Neural crest cell (in vitro differentiated cells): ENCODE data around the gene SLC26A2. TPM values are rescaled to one million over a fixed set of nuclear protein-coding genes. Genes with fewer than 3 reads are reported as not detected.
A peak's percentile ranks its signal among the peaks of the same experiment; 100 is the strongest.

Experiments
- DNase-seq: peaks from one replicate; pipeline ENCODE4 v3.0.0; 2021; ENCODE audit warnings: low read depth, mixed read lengths, low spot score
- H3K27ac Mint-ChIP-seq: one replicate; pipeline ENCODE4 v1.8.0; 2021; ENCODE audit warnings: mild to moderate bottlenecking, mixed read lengths; ENCODE audit not compliant: unreplicated experiment
- H3K27me3 Mint-ChIP-seq: 2 replicates; pipeline ENCODE4 v1.8.0; 2021; ENCODE audit warnings: low read depth, mild to moderate bottlenecking, mixed read lengths
- H3K36me3 Mint-ChIP-seq: 2 replicates; pipeline ENCODE4 v1.8.0; 2021; ENCODE audit warnings: low read depth, mild to moderate bottlenecking, mixed read lengths
- H3K4me1 Mint-ChIP-seq: 2 replicates; pipeline ENCODE4 v1.8.0; 2021; ENCODE audit warnings: mixed read lengths
- H3K4me3 Mint-ChIP-seq: one replicate; pipeline ENCODE4 v1.8.0; 2021; ENCODE audit warnings: mild to moderate bottlenecking, mixed read lengths
- H3K9me3 Mint-ChIP-seq: 2 replicates; pipeline ENCODE4 v1.8.0; 2021; ENCODE audit warnings: mixed read lengths
- total RNA-seq: library from RNA; stranded (reverse); gene quantifications from 2 replicates; pipeline ENCODE4 v1.2.1, GENCODE V29; 2021
- TF ChIP-seq, protein P1 (sequence below): fragments of 200-600 bp; sonication (generic); conservative IDR thresholded peaks from 2 replicates; pipeline ENCODE4 v1.5.0; 2021; ENCODE audit warnings: antibody characterized with exemption, mild to moderate bottlenecking

SLC26A2 gene
- total RNA-seq, 1 donor from 2014 or later = 14.3 TPM

- peaks cover 13% of the 10 kb centered on the region for H3K27me3 Mint-ChIP-seq
- H3K4me1 Mint-ChIP-seq = peaks cover 7% of the 10 kb centered on the region
- TF ChIP-seq, protein P1, sequence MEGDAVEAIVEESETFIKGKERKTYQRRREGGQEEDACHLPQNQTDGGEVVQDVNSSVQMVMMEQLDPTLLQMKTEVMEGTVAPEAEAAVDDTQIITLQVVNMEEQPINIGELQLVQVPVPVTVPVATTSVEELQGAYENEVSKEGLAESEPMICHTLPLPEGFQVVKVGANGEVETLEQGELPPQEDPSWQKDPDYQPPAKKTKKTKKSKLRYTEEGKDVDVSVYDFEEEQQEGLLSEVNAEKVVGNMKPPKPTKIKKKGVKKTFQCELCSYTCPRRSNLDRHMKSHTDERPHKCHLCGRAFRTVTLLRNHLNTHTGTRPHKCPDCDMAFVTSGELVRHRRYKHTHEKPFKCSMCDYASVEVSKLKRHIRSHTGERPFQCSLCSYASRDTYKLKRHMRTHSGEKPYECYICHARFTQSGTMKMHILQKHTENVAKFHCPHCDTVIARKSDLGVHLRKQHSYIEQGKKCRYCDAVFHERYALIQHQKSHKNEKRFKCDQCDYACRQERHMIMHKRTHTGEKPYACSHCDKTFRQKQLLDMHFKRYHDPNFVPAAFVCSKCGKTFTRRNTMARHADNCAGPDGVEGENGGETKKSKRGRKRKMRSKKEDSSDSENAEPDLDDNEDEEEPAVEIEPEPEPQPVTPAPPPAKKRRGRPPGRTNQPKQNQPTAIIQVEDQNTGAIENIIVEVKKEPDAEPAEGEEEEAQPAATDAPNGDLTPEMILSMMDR = no peak
- H3K27ac Mint-ChIP-seq = no peak overlapping the region
- H3K9me3 Mint-ChIP-seq = no peaks in the 10 kb centered on the region
- no peak overlapping the region for H3K4me3 Mint-ChIP-seq
- DNase-seq = no peak
- H3K36me3 Mint-ChIP-seq = no peaks in the 10 kb centered on the region
Measured at GRCh38 chr5:149935431-149935901, 25.1 kb upstream of the SLC26A2 start.

- Mint-ChIP-seq H3K27me3 (peaks cover 9% of the 10 kb centered on the region), H3K9me3 (no peaks in the 10 kb centered on the region), H3K27ac (no peak overlapping the region), H3K4me1 (peaks cover 13% of the 10 kb centered on the region), H3K4me3 (no peak overlapping the region), H3K36me3 (no peaks in the 10 kb centered on the region)
- TF ChIP-seq, protein P1 = no peak
- DNase-seq = no peak
Measured at GRCh38 chr5:149936044-149936699, 24.4 kb upstream of the SLC26A2 start.

DNA sequence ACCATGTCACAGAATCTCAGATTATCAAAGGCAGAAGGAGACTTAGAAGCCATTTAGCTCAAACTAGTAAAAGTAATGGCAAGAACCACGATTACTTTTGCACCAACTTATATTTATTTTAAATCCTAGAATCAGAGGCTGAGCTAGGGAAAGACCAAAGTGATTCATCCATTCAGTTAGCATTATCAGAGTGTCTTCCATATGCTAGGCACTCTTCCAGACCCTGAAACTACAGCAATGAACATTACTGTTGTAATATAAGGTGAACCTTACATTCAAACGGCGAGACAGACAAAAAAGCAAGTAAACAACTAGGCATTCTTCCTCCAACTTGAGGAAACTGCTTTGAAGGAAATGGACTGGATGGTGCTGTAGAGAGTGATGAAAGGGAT is 23.9 kb upstream of the SLC26A2 start:
- peaks cover 6% of the 10 kb centered on the region for H3K27me3 Mint-ChIP-seq
- TF ChIP-seq, protein P1 = no peak
- H3K4me1 Mint-ChIP-seq = peaks cover 18% of the 10 kb centered on the region
- H3K36me3 Mint-ChIP-seq = no peaks in the 10 kb centered on the region
- no peaks in the 10 kb centered on the region for H3K9me3 Mint-ChIP-seq
- H3K27ac Mint-ChIP-seq = peak overlapping the region; percentile 31
- no peak for DNase-seq
- H3K4me3 Mint-ChIP-seq = no peak overlapping the region

GRCh38 chr5:149937610-149938009 is 22.9 kb upstream of the SLC26A2 start:
- H3K9me3 Mint-ChIP-seq = no peaks in the 10 kb centered on the region
- peaks cover 27% of the 10 kb centered on the region for H3K4me1 Mint-ChIP-seq
- no peaks in the 10 kb centered on the region for H3K36me3 Mint-ChIP-seq
- no peaks in the 10 kb centered on the region for H3K27me3 Mint-ChIP-seq
- TF ChIP-seq, protein P1 = no peak
- H3K4me3 Mint-ChIP-seq = no peak overlapping the region
- H3K27ac Mint-ChIP-seq = no peak overlapping the region
- no peak for DNase-seq

DNA sequence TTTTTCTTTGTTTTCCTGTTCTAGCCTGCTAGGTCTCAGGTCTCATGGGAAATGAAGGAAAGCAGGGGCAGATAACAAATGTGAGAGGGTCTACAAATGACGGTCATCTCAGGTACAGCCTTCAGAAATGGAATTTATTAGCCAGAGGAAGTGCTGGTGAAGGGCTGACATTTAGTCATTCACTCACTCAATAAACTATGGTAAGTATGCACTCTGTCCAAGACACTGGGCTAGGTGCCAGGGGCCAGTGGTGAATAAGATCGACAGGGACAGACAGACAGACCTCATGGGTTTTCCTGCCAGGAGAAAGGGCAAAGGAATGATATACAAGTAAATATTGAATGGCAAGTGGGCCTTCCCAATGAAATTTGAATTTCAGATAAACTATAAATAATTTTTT is 22.3 kb upstream of the SLC26A2 start:
- DNase-seq = no peak
- Mint-ChIP-seq H3K4me3 (no peak overlapping the region), H3K27me3 (no peaks in the 10 kb centered on the region), H3K27ac (no peak overlapping the region), H3K4me1 (peaks cover 29% of the 10 kb centered on the region), H3K9me3 (no peaks in the 10 kb centered on the region), H3K36me3 (no peaks in the 10 kb centered on the region)
- TF ChIP-seq, protein P1 = no peak
